DOHH2 (cell line): Measurements from ENCODE around the gene OR2S2.

Source experiments
- H3F3A ChIP-seq: fragments of 200-600 bp; sonication (generic), shearing (Covaris generic); 2 replicates; pipeline ENCODE4 v1.6.0; 2016; ENCODE audit warnings: antibody characterized with exemption, mild to moderate bottlenecking; ENCODE audit not compliant: control insufficient read depth, insufficient read depth
- H3K27ac ChIP-seq: fragments of 200-600 bp; sonication (generic); 2 replicates; pipeline ENCODE4 v1.5.1; 2014; ENCODE audit warnings: low read depth, mild to moderate bottlenecking, low read length, moderate library complexity
- H3K27me3 ChIP-seq: fragments of 200-600 bp; sonication (generic); 2 replicates; pipeline ENCODE4 v1.6.1; 2014; ENCODE audit warnings: mild to moderate bottlenecking, low read length, mixed read lengths; ENCODE audit not compliant: control insufficient read depth
- H3K36me3 ChIP-seq: fragments of 200-600 bp; sonication (generic); 2 replicates; pipeline ENCODE4 v1.6.1; 2014; ENCODE audit warnings: mild to moderate bottlenecking, low read length, moderate library complexity, mixed read lengths; ENCODE audit not compliant: control insufficient read depth
- H3K4me1 ChIP-seq: fragments of 200-600 bp; sonication (generic); 2 replicates; pipeline ENCODE4 v1.6.1; 2014; ENCODE audit warnings: mild to moderate bottlenecking, low read length, mixed read lengths; ENCODE audit not compliant: control insufficient read depth
- H3K4me2 ChIP-seq: fragments of 200-600 bp; sonication (generic); 2 replicates; pipeline ENCODE4 v1.6.0; 2014; ENCODE audit warnings: mild to moderate bottlenecking, low read length, moderate library complexity
- H3K4me3 ChIP-seq: fragments of 200-600 bp; sonication (generic); 2 replicates; pipeline ENCODE4 v1.5.1; 2014; ENCODE audit warnings: mild to moderate bottlenecking, low read length, mixed read lengths
- H3K79me2 ChIP-seq: fragments of 200-600 bp; sonication (generic); 2 replicates; pipeline ENCODE4 v1.6.1; 2014; ENCODE audit warnings: mild to moderate bottlenecking, low read length, mixed read lengths; ENCODE audit not compliant: control insufficient read depth
- H3K9me2 ChIP-seq: fragments of 200-600 bp; sonication (generic); replicated peaks from 2 replicates; pipeline ENCODE4 v1.6.1; 2014; ENCODE audit warnings: mild to moderate bottlenecking, low read length, mixed read lengths; ENCODE audit not compliant: control insufficient read depth
- H3K9me3 ChIP-seq: fragments of 200-600 bp; sonication (generic); 2 replicates; pipeline ENCODE4 v1.6.1; 2014; ENCODE audit warnings: antibody characterized with exemption, low read length, mixed read lengths; ENCODE audit not compliant: control insufficient read depth, insufficient read depth
- H4K20me1 ChIP-seq: fragments of 200-600 bp; sonication (generic); 2 replicates; pipeline ENCODE4 v1.6.0; 2014; ENCODE audit warnings: low read depth, mild to moderate bottlenecking, antibody characterized with exemption, low read length, moderate library complexity; ENCODE audit not compliant: control insufficient read depth, insufficient read depth
- EZH2phosphoT487 ChIP-seq: fragments of 200-600 bp; sonication (generic); IDR thresholded peaks from 2 replicates; pipeline ENCODE4 v1.6.1; 2017; ENCODE audit warnings: borderline replicate concordance, mild to moderate bottlenecking, antibody characterized with exemption, low read length, moderate library complexity, mixed read lengths
- TF ChIP-seq, protein P1 (sequence below): fragments of 200-600 bp; sonication (generic); IDR thresholded peaks from one replicate; pipeline ENCODE4 v1.5.1; 2014; ENCODE audit warnings: antibody characterized with exemption, mild to moderate bottlenecking, low read depth, low read length; ENCODE audit not compliant: poor library complexity, severe bottlenecking

OR2S2 gene

DNA sequence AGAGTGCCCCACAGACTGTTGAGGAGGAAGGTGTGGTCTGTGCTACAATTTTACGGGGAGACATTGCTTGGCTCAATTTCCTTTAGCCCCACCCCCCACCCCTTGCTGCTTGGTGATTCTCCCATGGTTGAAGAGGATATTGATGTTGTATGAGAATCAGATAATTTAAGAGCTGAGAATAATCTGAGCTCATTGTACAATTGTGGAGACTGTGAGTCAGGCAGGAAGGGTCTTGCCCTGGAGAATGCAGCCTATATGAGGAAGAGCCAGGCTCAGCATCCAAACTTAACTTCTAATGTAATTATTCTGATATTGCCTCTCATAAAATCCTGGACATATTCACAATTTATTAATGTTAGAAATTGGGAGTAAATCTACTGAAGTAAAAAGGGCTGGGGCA is 26.1 kb upstream of the OR2S2 start:
- no peaks in the 10 kb centered on the region for H4K20me1 ChIP-seq
- no peaks in the 10 kb centered on the region for H3K4me1 ChIP-seq
- H3F3A ChIP-seq: no peaks in the 10 kb centered on the region
- no peak overlapping the region for H3K4me3 ChIP-seq
- no peaks in the 10 kb centered on the region for H3K36me3 ChIP-seq
- H3K27ac ChIP-seq: no peak overlapping the region
- no peak overlapping the region for H3K4me2 ChIP-seq
- TF ChIP-seq, protein P1, sequence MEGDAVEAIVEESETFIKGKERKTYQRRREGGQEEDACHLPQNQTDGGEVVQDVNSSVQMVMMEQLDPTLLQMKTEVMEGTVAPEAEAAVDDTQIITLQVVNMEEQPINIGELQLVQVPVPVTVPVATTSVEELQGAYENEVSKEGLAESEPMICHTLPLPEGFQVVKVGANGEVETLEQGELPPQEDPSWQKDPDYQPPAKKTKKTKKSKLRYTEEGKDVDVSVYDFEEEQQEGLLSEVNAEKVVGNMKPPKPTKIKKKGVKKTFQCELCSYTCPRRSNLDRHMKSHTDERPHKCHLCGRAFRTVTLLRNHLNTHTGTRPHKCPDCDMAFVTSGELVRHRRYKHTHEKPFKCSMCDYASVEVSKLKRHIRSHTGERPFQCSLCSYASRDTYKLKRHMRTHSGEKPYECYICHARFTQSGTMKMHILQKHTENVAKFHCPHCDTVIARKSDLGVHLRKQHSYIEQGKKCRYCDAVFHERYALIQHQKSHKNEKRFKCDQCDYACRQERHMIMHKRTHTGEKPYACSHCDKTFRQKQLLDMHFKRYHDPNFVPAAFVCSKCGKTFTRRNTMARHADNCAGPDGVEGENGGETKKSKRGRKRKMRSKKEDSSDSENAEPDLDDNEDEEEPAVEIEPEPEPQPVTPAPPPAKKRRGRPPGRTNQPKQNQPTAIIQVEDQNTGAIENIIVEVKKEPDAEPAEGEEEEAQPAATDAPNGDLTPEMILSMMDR: no peak
- TF ChIP-seq EZH2phosphoT487: no peak
- peaks cover 9% of the 10 kb centered on the region for H3K27me3 ChIP-seq
- no peaks in the 10 kb centered on the region for H3K79me2 ChIP-seq
- no peaks in the 10 kb centered on the region for H3K9me2 ChIP-seq
- H3K9me3 ChIP-seq: no peaks in the 10 kb centered on the region

DNA sequence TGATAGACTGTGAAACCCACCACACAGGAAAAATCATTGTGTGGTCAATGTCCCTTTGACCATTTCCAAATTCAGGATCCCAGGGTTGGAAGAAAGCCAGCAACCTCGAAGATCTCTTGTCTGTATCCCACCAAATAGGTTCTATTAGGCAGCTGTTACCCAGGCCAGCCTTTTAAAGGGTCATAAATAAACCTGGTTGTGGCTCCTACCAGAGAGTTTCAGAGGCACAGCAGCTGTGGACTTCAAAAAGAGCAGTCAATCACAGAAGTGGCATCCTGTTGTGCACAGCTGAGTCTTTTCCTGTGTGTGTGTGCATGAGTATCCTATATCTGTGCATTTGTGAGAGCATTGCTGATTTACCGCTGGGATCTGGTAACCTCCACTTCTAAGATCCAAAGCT is 23.7 kb upstream of the OR2S2 start:
- TF ChIP-seq, protein P1: no peak
- TF ChIP-seq EZH2phosphoT487: no peak
- Histone ChIP-seq H3K27ac (no peak overlapping the region), H3K4me3 (no peak overlapping the region), H3K27me3 (peaks cover 9% of the 10 kb centered on the region), H3K9me3 (no peaks in the 10 kb centered on the region), H3F3A (no peaks in the 10 kb centered on the region), H3K79me2 (no peaks in the 10 kb centered on the region), H3K9me2 (no peaks in the 10 kb centered on the region), H3K4me2 (no peak overlapping the region), H3K4me1 (peaks cover 10% of the 10 kb centered on the region), H3K36me3 (no peaks in the 10 kb centered on the region), H4K20me1 (no peaks in the 10 kb centered on the region)

DNA sequence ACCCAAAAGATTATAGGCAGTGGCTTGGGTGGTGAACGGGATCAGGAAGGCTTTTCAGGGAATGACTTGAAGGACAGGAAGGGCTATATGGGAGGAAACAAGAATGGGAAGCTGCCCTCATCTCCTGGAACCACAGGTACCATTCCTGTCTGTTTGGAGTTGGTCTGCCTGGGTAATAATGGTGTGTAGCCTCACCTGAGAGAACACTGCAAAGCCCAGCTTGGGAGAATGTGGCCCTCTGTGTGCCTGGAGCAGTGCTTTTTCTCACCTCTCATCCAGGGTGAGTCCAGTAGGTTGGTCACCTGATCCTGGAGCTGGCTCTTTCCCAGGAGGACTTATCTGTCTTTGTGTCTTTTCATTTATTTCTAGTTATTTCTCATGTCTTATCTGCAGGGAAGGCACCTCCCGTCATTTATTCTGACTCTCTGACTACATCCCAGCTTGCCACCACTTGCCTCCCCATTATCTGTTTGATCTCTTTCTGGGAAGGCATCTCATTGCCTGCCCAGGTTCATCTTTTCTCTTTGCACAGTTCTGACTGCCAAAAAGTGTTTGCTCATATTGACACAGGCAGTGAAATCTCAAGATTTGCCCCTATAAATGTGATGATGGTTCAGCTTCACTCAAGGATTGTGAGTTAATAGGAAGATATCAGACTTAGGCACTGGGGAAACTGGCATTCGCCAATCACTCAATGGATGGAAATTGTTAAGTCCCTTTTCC is 22.5 kb upstream of the OR2S2 start:
- H3K27ac ChIP-seq: no peak overlapping the region
- TF ChIP-seq, protein P1: no peak
- TF ChIP-seq EZH2phosphoT487: no peak
- no peaks in the 10 kb centered on the region for H3K79me2 ChIP-seq
- no peak overlapping the region for H3K4me2 ChIP-seq
- H3K9me2 ChIP-seq: no peaks in the 10 kb centered on the region
- no peak overlapping the region for H3K4me3 ChIP-seq
- H3K36me3 ChIP-seq: no peaks in the 10 kb centered on the region
- peaks cover 14% of the 10 kb centered on the region for H3K4me1 ChIP-seq
- H4K20me1 ChIP-seq: no peaks in the 10 kb centered on the region
- H3K9me3 ChIP-seq: peaks cover 4% of the 10 kb centered on the region; the same call in 1 of the 2 replicates
- H3K27me3 ChIP-seq: peaks cover 9% of the 10 kb centered on the region
- H3F3A ChIP-seq: no peaks in the 10 kb centered on the region
